ENCODE data around the gene TEX11.
A peak's percentile ranks its signal among the peaks of the same experiment; 100 is the strongest.

DNA sequence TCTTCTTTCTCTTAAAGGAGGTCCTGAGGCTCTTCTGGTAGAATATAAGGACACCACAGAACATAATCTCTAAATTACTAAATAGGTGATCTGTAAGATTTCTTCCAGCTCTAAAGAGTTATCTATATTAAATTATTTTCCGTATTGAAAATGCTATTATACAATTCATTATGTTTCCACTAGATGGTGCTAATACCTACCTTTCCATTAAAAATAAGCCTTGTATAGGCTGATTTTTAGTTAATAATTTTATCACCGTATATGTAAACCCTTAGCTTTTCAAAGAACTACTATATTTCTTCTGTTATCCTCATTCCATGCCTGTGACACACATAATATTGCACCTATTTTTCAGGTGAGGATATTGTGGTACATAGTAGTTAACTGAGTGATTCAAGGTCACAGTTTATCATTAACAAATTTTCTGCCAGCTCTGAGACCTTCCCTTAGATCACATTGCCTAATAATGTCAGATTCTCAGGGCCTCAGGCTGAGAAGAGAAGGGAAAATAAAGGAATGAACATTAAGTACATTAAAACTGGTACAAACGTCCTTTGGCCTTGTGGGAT, 138.8 kb downstream of the TEX11 start:
- no peak for TF ChIP-seq EZH2 (IDR thresholded peaks at IDR 0.05; ENCODE audit: low read depth, unreplicated experiment)
- TF ChIP-seq, protein P1, sequence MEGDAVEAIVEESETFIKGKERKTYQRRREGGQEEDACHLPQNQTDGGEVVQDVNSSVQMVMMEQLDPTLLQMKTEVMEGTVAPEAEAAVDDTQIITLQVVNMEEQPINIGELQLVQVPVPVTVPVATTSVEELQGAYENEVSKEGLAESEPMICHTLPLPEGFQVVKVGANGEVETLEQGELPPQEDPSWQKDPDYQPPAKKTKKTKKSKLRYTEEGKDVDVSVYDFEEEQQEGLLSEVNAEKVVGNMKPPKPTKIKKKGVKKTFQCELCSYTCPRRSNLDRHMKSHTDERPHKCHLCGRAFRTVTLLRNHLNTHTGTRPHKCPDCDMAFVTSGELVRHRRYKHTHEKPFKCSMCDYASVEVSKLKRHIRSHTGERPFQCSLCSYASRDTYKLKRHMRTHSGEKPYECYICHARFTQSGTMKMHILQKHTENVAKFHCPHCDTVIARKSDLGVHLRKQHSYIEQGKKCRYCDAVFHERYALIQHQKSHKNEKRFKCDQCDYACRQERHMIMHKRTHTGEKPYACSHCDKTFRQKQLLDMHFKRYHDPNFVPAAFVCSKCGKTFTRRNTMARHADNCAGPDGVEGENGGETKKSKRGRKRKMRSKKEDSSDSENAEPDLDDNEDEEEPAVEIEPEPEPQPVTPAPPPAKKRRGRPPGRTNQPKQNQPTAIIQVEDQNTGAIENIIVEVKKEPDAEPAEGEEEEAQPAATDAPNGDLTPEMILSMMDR (conservative IDR thresholded peaks at IDR 0.05; ENCODE audit: low read depth in 2 of 2) = peak in 1 of 2 experiments; percentile 57; a peak in 3 of 4 replicates
- TF ChIP-seq POLR2AphosphoS5 (IDR thresholded peaks at IDR 0.05; ENCODE audit: low read depth) = no peak
